SK-N-SH (cell line): ENCODE results near the gene CEBPB.
"Not testable (repeated sequence)": the region's sequence is repeated elsewhere in the genome, so short reads cannot be mapped to it uniquely, and the experiment has no call there.

ENCODE experiments used
- EP300 ChIP-seq, 2 experiments: IDR thresholded peaks; 2 replicates each; pipeline versions ENCODE4 v1.4.0 to v1.6.1; 2012; ENCODE audit warnings: borderline replicate concordance in 1 of 2, low read depth in 1 of 2, low read length in 1 of 2
- GATA2 ChIP-seq: sonication (generic); formaldehyde crosslinking; IDR thresholded peaks from 2 replicates; pipeline ENCODE4 v1.5.0; 2020; ENCODE audit warnings: mild to moderate bottlenecking, missing genetic modification reagents
- JUND ChIP-seq: IDR thresholded peaks from 2 replicates; pipeline ENCODE4 v1.4.0; 2012
- POLR2AphosphoS5 ChIP-seq: IDR thresholded peaks from 2 replicates; pipeline ENCODE4 v1.6.1; 2012; ENCODE audit warnings: low read depth, low read length
- RXRA ChIP-seq: IDR thresholded peaks from 2 replicates; pipeline ENCODE4 v1.4.0; 2012; ENCODE audit warnings: low read depth, mild to moderate bottlenecking, borderline replicate concordance
- TAF1 ChIP-seq: IDR thresholded peaks from 2 replicates; pipeline ENCODE4 v1.6.1; 2012; ENCODE audit warnings: low read depth, mild to moderate bottlenecking, low read length, moderate library complexity, borderline replicate concordance
- TF ChIP-seq, protein P1 (sequence below): fragments of 200-600 bp; sonication (generic); IDR thresholded peaks from 2 replicates; pipeline ENCODE4 v1.6.1; 2017; ENCODE audit warnings: antibody characterized with exemption, mild to moderate bottlenecking, moderate library complexity
- TF ChIP-seq, protein P2 (sequence below): fragments of 150-350 bp; IDR thresholded peaks from 2 replicates; pipeline ENCODE4 v1.6.1; 2017; ENCODE audit warnings: antibody characterized with exemption, low read length, low read depth, borderline replicate concordance

DNA sequence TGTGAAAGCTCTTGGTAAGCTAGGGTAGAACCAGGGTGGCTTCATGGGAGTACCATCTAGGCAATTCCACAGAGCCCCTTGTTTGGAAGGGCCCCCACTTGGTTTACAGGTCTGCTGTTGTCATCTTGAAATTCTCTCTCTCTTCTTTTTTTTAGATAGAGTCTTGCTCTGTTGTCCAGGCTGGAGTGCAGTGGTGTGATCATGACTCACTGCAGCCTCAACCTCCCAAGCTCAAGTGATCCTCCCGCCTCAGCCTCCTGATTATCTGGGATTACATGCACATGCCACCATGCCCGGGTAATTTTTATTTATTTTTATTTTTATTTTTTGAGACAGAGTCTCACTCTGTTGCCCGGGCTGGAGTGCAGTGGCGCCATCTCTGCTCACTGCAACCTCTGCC lies 18.2 kb downstream of the CEBPB start:
- TF ChIP-seq TAF1; RXRA; EP300 (IDR thresholded peaks at IDR 0.05; ENCODE audit: borderline replicate concordance in 1 of 2, low read depth in 1 of 2, low read length in 1 of 2); JUND; POLR2AphosphoS5; GATA2 (CRISPR knock-in tag): not testable (repeated sequence)
- TF ChIP-seq, protein P1, sequence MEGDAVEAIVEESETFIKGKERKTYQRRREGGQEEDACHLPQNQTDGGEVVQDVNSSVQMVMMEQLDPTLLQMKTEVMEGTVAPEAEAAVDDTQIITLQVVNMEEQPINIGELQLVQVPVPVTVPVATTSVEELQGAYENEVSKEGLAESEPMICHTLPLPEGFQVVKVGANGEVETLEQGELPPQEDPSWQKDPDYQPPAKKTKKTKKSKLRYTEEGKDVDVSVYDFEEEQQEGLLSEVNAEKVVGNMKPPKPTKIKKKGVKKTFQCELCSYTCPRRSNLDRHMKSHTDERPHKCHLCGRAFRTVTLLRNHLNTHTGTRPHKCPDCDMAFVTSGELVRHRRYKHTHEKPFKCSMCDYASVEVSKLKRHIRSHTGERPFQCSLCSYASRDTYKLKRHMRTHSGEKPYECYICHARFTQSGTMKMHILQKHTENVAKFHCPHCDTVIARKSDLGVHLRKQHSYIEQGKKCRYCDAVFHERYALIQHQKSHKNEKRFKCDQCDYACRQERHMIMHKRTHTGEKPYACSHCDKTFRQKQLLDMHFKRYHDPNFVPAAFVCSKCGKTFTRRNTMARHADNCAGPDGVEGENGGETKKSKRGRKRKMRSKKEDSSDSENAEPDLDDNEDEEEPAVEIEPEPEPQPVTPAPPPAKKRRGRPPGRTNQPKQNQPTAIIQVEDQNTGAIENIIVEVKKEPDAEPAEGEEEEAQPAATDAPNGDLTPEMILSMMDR, result not testable (repeated sequence)
- TF ChIP-seq, protein P2, sequence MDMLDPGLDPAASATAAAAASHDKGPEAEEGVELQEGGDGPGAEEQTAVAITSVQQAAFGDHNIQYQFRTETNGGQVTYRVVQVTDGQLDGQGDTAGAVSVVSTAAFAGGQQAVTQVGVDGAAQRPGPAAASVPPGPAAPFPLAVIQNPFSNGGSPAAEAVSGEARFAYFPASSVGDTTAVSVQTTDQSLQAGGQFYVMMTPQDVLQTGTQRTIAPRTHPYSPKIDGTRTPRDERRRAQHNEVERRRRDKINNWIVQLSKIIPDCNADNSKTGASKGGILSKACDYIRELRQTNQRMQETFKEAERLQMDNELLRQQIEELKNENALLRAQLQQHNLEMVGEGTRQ, result not testable (repeated sequence)
